Upper lobe of left lung (tissue), 6 donors: ENCODE data around the gene LRRN2. TPM values are rescaled to one million over a fixed set of nuclear protein-coding genes. Genes with fewer than 3 reads are reported as not detected.

ENCODE experiments used
- ATAC-seq, 2 donors: fragments of 200-7000 bp; cut with Tn5 transposase; one replicate each; pipeline ENCODE4 v1.9.1; 2022; ENCODE audit warnings: mild to moderate bottlenecking in 2 of 2, moderate library complexity in 2 of 2; ENCODE audit not compliant: low FRiP score in 2 of 2
- DNase-seq, 2 donors: peaks; one replicate each; pipeline ENCODE4 v3.0.0-alpha.2; 2019 to 2020
- H3K27ac ChIP-seq, 4 donors: fragments of 200-600 bp; sonication (generic); one replicate each; pipeline ENCODE4 v1.5.1; 2016 to 2019
- H3K27me3 ChIP-seq, 4 donors: fragments of 200-600 bp; sonication (generic); one replicate each; pipeline ENCODE4 v1.5.1; 2017 to 2019
- H3K36me3 ChIP-seq, 4 donors: fragments of 200-600 bp; sonication (generic); one replicate each; pipeline ENCODE4 v1.5.1; 2016 to 2019
- H3K4me1 ChIP-seq, 4 donors: fragments of 200-600 bp; sonication (generic); one replicate each; pipeline ENCODE4 v1.5.1; 2018 to 2019
- H3K4me3 ChIP-seq, 4 donors: fragments of 200-600 bp; sonication (generic); one replicate each; pipeline ENCODE4 v1.5.1; 2017 to 2019; ENCODE audit warnings: mild to moderate bottlenecking in 2 of 4, moderate library complexity in 1 of 4
- H3K9me3 ChIP-seq, 4 donors: fragments of 200-600 bp; sonication (generic); one replicate each; pipeline ENCODE4 v1.5.1; 2018 to 2019
- EP300 ChIP-seq, 4 donors: sonication (generic); formaldehyde crosslinking; IDR thresholded peaks; one replicate each; pipeline ENCODE4 v1.5.1; 2017; ENCODE audit warnings: antibody characterized with exemption in 4 of 4, control low read depth in 2 of 4
- POLR2A ChIP-seq, 4 donors: fragments of 450-650 bp; IDR thresholded peaks; one replicate each; pipeline ENCODE4 v1.5.1; 2016 to 2017; ENCODE audit warnings: antibody characterized with exemption in 4 of 4, mild to moderate bottlenecking in 2 of 4
- POLR2AphosphoS5 ChIP-seq, 2 donors: sonication (generic); formaldehyde crosslinking; IDR thresholded peaks; one replicate each; pipeline ENCODE4 v1.5.1; 2017; ENCODE audit warnings: antibody characterized with exemption in 2 of 2
- WGBS, 2 donors: methylation state at CpG; one replicate each; pipeline ENCODE4 v1.1.5; 2017 to 2018; 5-methylcytosine and 5-hydroxymethylcytosine counted together
- small RNA-seq, 4 donors: library from RNA; depleted of rRNA; stranded (forward); fragments of <200 nt; gene quantifications; one replicate each; pipeline ENCODE3, GENCODE V24; 2016
- total RNA-seq, 6 donors: library from RNA; depleted of rRNA in 4 of 6; stranded (reverse); fragments of >200 nt in 4 of 6; gene quantifications; one replicate each; pipeline versions ENCODE4 v1.1.0 to v1.2.1, GENCODE V29; 2016 to 2021
- TF ChIP-seq, protein P1 (sequence below), 6 experiments: fragments of 450-650 bp in 4 of 6; fragments of 200-600 bp in 2 of 6; sonication (generic) in 2 of 6; IDR thresholded peaks; one replicate each; pipeline ENCODE4 v1.5.1; 2016 to 2019; ENCODE audit warnings: antibody characterized with exemption in 6 of 6
- donor health status: DM: no; HTN: no; CAD: no; lungs with moderate emphysema.
- donor health status: DM: no; HTN: yes; CAD: no; lungs with severe emphysema.

LRRN2 gene
- total RNA-seq, 6 donors from 2014 or later, result 0.61 to 4.2 (median 2.6) TPM; not detected in 1

DNA sequence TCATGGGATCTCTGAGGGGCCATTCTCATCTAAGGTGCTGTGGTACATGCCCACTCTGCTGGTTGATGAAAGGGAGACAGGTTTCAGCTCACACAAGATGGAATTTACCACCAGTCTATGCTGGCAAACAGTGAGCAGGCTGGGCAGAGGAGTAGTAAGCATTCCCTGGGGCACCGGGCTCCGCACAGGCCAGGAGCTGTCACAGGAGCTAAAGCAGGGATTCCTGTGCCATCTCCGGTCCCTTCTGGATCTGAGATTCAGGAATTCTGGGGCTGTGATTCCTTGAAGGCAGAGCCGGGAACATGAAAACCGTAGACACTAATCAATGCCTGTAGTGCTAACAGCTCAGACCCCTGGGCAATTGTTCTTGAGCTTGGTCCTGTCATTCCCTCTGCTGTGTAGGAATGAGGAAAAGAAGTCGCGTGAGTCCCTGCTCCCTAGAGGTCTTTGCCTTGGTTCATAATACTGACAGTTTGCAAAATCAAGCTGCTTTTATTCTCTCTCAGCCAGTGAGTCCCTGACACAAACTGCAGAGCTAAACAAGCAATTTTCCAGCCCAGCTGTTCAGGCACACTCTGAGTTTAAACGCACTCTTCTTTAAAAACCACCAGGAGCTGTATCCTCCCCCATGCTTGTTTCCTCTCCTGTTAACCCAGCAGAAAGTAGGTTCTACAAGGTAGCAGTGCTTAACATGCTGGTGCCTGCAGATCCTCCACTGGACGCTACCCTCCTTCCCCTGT, 116.8 kb downstream of the LRRN2 start:
- ATAC-seq (no peak), DNase-seq (peak in 1 of 2 donors; percentile 22)
- Histone ChIP-seq H3K27me3 (no peaks in the 10 kb centered on the region), H3K4me1 (peaks cover 0 to 10% (median 4%) of the 10 kb centered on the region in 4 donors), H3K9me3 (no peaks in the 10 kb centered on the region), H3K36me3 (peaks cover 0 to 17% (median 2%) of the 10 kb centered on the region in 4 donors), H3K27ac (no peak overlapping the region), H3K4me3 (no peak overlapping the region)
- TF ChIP-seq, protein P1, sequence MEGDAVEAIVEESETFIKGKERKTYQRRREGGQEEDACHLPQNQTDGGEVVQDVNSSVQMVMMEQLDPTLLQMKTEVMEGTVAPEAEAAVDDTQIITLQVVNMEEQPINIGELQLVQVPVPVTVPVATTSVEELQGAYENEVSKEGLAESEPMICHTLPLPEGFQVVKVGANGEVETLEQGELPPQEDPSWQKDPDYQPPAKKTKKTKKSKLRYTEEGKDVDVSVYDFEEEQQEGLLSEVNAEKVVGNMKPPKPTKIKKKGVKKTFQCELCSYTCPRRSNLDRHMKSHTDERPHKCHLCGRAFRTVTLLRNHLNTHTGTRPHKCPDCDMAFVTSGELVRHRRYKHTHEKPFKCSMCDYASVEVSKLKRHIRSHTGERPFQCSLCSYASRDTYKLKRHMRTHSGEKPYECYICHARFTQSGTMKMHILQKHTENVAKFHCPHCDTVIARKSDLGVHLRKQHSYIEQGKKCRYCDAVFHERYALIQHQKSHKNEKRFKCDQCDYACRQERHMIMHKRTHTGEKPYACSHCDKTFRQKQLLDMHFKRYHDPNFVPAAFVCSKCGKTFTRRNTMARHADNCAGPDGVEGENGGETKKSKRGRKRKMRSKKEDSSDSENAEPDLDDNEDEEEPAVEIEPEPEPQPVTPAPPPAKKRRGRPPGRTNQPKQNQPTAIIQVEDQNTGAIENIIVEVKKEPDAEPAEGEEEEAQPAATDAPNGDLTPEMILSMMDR (IDR thresholded peaks at IDR 0.05), result no peak
- TF ChIP-seq EP300 (IDR thresholded peaks at IDR 0.05), result no peak
- no peak for TF ChIP-seq POLR2AphosphoS5 (IDR thresholded peaks at IDR 0.05)
- no peak for TF ChIP-seq POLR2A (IDR thresholded peaks at IDR 0.05)
- WGBS, 2 donors, result 77 to 88% methylated on average over 7 to 9 of the region's 9 CpGs

Small RNAs within 50 kb of the gene (small RNA-seq; reads per million reads assigned to genes)
- 0 reads per million in 4 donors for gene RF00601
- gene RNA5SP75, result 0 reads per million in 4 donors

Other genes with a start within 250 kb of the LRRN2 start
- 10 to 100 TPM; 14.1 to 84.9 (median 39.9) TPM for gene PIK3C2B, start 190.9 kb downstream of the LRRN2 start, total RNA-seq
- 100 to 1,000 TPM in 2 of 6 donors, 10 to 100 TPM in 4; 40.0 to 167 (median 69.2) TPM for gene MDM4, start 169.3 kb downstream of the LRRN2 start, total RNA-seq
- gene NFASC, start 185.1 kb upstream of the LRRN2 start, total RNA-seq, result 10 to 100 TPM in 1 of 6 donors, 1 to 10 TPM in 5; 5.5 to 16.8 (median 6.9) TPM